ENCODE results near the gene DDAH2.

Gene DDAH2

DNA sequence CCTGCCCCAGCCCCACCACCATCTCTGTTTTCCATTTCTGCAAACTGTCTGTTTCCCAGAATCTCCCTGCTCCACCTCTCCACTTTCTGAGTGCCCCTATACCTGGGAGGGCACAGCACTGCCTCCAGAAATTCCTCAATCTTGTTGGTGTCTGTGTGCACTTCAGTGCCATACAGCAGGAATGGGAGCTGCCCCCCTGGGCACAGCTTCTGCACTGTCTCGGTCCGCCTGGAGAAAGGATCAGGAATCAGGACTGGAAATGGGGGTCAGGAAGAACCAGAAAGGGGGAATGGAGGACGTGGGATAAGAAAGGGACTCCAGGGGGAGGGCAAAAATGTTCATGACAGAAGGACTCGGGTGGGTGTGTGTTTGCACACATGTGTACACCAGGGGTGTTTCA is 4.6 kb upstream of the DDAH2 start:
- in situ Hi-C loops (cut with MboI; ENCODE audit: low sequenced_read_pairs) = no loop called here

DNA sequence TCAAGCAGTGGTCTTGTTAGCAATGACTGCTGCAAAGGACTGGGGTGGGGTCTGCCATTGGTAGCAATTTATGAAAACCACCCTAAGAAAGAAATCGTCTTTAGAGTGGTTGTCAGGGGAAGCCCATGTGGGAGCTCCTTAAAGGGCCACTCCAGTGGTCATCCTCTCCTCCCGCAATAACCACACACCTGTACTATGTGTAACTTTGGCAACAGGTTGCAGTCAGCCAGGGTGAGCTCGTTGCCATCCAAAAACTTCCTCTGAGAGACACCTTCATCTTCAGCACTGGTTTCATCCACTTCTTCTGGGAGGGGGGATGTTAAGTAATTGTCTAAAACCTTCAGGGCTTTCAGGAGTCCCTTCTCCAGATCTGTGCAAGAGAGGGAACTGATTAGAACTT is 2.9 kb upstream of the DDAH2 start:
- in situ Hi-C loops (cut with MboI; ENCODE audit: low sequenced_read_pairs) = no loop called here

DNA sequence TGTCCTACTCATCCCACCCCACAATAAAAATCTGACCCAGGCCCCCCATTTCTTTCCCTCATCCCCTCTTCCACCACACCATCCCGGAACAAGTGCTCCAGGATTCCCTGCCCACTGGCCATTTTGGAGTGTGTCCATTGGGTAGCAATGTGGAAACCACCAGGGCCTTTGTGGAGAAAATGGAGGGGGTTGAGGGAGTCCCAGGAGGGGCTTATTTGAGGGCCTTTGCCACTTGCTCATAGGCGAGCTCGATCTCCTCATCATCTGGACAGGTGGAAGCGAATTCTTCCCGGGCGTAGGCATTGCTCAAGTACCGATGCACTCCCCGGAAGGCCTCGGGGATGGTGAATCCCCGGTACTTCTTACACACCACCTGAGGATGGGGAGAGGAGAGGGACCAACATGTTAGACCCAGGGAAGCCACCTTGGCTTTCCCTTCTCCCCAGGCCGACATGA is 1.6 kb upstream of the DDAH2 start:
- in situ Hi-C loops (cut with MboI; ENCODE audit: low sequenced_read_pairs) = no loop called here

DNA sequence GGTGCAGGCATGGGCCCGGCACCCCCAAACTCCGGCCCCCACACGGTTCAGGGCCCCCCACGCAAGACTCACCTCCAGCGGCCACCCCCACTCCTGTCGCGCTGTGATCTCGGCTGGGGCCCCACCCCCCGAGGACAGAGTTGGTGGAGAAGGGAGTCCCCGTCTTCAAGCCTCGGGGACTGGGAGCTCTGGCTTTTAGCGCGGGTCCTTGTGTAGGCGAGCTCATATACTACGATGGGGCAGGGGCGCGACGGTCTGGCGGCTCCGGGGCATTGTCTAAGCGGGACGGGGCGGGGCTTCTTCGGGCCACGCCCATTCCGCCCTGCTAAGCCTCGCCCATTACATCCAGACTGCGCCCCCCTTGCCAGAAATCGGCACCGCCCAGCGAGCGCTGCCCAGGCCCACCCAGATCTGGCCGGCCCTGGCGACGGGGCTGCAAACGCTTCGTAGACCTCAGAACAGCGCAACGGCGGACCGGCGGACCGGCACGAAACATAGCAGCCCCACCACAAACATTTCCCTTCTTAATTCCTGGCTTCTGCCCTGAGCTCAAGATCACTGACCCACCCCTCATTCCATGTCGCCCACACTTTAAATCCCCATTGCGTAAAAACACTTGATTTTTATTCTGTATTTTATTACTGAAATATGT is 1.0 kb upstream of the DDAH2 start:
- in situ Hi-C loops (cut with MboI; ENCODE audit: low sequenced_read_pairs) = no loop called here

DNA sequence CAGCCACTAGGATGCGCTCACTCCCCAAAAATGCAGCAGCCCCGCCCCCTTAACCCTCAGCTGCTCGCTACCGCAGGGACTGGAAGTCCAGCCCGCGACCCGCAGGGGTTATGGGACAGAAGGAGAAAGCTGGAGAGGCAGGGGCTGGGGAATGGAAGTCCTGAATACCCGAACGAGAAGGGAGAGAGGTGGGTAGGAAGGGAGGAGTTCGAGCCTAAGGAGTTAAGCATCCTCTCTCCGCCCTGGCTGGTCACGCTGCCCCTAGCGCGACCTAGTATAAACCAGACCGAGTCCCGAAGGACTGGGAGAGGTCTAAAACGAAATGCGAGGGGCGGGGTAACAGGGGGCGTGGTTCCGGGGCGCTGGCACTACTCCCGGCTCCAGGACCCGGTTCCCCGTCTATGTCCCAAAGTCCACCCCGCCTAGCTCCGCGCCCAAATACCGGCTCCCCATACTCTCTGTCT is 448 bp upstream of the DDAH2 start:
- in situ Hi-C loops (cut with MboI; ENCODE audit: low sequenced_read_pairs) = no loop called here

DNA sequence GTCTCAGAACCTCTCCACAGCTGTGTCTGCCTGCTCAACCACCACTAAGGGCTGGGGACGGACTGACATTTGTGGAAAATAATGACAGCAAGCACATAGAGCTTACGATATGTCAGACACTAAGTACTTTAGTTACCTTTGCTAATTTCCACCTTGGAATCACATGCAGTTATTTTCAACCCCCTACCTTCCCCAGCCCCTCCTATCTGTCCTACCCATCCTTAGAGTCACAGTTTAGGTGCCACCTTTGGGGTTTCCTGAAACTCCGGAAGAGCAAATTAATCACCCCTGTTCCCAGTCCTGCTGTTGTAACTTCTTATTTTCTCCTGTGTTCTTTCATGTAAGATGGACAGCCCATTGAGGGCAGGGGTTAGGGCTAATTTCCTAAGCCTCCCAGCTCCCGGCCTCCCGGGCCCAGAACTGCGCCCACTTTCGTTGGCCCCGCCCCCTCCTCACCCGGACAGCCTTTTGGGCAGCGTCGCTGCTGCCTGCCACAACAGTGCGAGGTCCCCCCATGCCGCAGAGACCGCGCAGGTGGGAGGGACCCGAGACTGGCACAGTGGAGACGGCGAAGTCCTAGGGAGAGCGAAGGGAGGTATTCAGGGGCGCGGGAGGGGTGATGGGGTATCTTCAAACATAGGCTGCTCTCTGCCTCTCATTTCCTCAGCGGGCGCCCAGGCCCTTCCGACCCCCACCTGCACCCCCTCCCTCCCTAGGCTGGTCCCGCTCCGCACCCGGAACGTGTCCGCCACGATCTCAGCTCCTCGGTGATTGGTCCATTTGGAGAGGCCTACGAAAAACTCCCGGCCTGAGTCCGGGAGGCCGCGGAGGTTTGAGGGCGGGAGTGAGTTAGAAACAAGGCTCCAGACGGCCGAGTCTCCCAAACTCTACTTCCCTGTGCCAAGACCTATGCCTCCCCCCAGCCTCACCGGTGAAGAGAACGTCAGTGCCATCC is 1.1 kb downstream of the DDAH2 start:
- in situ Hi-C loops (cut with MboI; ENCODE audit: low sequenced_read_pairs) = no loop called here

DNA sequence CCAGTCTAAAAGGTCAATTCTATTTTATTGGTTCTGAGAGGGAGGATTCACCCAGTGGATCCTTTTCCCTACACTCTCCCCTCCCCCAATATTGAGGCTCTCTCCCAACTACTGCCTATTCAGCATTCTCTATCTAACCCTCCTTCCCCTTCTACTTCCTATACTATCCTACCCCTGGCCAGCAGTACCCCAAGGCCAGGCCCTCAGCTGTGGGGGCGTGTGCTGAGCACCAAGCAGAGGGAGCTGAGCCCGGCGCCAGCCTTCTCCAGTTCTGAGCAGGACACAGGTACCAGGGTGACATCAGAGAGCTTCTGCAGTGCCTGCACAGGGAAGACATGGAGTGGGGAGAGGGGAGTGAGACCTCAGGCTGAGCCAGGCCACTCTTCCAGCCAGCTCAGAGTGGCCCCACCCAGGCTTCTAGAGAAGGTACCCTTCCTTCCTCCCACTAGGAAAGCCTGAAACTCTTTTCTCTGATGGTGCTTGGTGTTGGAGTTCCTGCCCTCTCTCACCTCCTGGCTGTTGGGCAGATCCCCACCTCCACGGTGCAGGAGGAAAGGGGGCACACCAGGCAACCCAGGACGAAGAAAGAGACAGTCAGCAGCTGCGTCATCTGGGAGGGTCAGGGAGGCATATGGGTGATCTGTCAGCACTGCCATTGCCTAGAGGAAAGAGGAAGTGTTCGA is 1.9 kb downstream of the DDAH2 start:
- in situ Hi-C loops (cut with MboI; ENCODE audit: low sequenced_read_pairs) = no loop called here

DNA sequence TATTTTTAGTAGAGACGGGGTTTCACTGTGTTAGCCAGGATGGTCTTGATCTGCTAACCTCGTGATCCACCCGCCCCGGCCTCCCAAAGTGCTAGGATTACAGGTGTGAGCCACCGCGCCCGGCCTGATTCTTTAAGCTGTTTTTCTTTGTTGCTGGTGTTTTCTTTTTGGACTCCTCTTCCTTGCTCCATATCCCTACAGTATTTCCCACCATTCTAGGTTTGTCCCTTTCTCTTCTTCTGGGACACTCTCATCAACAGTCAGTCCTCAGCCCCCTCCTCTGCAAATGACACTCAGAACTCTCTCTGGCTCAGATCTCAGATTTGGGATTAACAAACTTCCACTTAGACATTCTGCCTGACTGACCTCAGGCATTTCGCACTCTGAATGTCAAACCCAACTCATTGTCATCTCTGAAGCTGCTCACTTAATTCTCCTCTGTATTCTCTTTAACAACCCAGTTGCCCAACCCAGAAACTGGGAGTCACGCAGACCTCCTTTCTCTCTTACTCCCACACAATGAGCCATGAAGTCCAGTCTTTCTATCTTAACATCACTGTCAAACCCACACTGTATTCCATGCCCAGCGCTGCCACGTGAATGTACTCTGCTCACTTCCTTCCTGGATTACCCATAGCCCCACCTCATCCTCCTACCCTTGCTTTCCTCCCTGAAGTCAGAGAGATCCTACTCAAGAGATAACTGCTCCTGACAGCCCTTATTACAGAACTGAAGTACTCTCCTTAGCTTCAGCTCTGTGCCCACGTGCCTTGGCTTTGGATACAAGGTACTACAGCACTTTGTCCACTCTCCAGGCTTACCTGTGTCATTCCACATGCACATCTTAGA is 3.4 kb downstream of the DDAH2 start:
- in situ Hi-C loops (cut with MboI; ENCODE audit: low sequenced_read_pairs) = no loop called here

DNA sequence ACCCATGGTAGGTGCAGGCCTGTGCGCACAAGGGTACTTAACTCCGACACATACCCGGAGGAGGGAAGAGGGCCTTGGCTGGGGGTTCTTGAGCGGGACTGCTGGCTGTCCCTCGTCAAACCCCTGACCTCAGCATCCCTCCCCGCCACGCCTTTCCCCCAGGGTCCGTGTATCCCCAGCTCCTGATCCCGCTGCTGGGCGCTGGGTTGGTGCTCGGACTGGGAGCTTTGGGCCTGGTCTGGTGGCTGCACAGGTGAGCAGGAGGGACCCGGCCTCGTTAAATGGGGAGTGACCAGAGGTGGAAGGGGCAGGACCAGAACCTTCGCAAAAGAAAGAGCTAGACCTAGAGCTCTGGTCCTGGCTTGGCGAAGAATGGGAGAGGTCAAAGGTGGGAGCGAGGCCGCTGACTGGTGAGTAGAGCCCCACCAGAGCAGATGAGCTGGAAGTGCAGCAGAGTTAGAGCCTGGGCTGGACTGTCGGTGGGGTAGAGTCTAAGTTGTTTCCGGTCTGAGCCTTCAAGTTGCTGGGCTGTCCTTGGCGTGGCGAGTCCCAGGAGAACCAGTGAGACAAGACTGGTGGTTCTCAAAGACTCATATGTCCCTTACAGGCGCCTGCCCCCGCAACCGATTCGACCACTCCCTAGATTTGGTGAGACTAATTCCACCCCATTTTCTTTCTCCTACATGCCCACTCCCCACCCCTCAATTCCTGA is 5.0 kb downstream of the DDAH2 start:
- in situ Hi-C loops (cut with MboI; ENCODE audit: low sequenced_read_pairs) = no loop called here

DNA sequence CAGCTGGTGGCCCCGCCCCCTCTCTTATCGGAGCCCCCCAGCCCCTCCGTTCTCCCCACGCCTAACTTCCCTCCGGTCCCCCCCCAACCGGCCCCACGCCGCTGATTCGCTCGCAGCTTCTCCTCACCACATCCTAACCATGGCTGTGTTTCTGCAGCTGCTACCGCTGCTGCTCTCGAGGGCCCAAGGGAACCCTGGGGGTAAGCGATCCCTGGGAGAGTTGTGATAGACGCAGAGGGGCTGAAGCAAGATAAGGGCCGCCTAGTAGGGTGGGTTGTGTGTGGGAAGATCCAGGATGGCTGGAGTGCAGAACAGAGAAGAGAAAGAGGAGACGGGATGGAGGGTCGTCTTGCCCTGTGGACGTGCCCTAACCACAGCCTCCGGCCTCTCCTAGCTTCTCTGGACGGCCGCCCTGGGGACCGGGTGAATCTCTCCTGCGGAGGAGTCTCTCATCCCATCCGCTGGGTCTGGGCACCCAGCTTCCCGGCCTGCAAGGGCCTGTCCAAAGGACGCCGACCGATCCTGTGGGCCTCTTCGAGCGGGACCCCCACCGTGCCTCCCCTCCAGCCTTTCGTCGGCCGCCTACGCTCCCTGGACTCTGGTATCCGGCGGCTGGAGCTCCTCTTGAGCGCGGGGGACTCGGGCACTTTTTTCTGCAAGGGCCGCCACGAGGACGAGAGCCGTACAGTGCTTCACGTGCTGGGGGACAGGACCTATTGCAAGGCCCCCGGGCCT is 5.7 kb downstream of the DDAH2 start, which contains the start of gene MPIG6B:
Gene MPIG6B (plus strand): TSS at position 129 of the 735 bp plus-strand sequence. CDS start 11 bp downstream, at position 140.
- in situ Hi-C loops (cut with MboI; ENCODE audit: low sequenced_read_pairs) = no loop called here

DNA sequence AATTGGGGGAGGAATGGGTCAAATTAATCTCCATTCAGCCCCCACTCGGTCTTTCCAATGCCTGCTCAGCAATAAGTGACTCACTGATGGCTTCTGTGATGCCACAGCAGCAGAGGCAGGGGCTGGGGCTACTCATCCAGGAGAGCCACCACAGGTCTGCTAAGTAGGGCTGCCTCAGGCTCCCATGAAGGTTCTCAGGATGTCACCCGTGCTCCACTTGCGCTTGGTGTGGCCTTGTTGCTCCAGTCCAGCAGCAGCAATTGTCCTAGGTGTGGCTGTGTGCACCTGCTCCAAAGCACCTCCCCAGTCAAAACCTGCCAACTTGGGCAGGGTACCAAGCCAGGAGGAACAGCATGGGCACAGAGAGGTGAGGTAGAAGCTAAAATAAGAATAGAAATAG is 6.9 kb downstream of the DDAH2 start:
- in situ Hi-C loops (cut with MboI; ENCODE audit: low sequenced_read_pairs) = no loop called here

DNA sequence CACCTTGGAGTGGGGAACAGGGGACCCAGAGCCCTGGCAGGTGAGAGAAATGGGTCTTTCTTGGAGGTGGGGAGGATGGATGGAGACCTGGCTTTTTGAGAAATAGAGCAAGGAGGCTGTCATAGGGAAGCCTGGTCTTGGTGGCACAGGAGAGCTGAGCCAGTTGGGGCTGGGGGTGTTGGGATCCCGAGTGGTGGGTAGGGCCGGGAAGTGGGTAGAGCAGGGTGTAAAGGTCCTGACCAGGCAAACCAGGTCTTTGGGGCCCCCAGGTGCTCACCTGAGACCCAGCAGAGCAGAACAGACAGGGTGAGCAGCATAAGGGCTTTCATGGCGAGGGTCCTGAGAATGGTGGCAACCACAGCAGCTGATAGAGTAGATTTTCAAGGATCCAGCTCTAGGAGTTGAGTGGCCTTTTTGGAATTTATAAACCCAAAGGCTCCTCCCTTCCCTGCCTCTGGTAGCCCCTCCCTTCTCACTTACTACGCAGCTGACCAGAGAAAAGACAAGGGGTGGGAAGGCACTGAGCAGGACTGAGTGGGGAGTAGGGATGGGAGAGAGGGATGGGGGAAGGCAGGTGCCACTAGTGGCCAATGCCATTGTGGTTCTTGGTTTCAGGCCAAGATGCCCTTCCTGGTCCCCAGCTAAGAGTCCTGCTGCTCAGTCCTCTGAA is 7.6 kb downstream of the DDAH2 start, which contains the start of gene LY6G6C:
Gene LY6G6C (minus strand): TSS at position 396 of the 670 bp plus-strand sequence. CDS start 67 bp downstream, at position 329.
- in situ Hi-C loops (cut with MboI; ENCODE audit: low sequenced_read_pairs) = no loop called here

DNA sequence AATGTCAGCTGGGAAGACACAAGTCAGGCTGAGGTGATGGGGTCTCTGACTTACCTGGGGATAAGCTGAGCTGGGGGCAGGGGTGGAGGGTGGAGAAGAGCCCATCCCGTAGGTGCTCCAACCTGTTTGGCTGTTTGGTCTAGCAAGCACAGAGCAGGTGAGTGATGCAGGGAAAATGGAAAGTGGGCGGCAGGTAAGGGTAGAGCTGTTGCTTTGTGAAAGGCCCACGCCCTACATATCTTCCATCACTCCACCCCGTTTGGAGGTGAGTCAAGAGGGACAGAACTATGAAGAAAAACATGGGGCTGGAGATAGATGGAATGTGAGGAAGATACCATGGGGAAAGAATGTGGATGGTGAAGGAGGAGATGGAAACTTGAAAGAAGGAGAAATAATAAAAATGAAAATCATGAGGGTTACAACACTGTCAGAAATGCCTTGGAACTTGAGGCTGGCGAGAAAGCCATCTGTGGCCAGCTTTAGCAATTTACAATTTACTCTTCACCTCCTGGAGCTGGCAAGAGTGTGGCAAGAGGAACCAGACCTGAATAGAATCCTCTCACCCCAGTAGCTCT is 8.8 kb downstream of the DDAH2 start:
- in situ Hi-C loops (cut with MboI; ENCODE audit: low sequenced_read_pairs) = no loop called here

DNA sequence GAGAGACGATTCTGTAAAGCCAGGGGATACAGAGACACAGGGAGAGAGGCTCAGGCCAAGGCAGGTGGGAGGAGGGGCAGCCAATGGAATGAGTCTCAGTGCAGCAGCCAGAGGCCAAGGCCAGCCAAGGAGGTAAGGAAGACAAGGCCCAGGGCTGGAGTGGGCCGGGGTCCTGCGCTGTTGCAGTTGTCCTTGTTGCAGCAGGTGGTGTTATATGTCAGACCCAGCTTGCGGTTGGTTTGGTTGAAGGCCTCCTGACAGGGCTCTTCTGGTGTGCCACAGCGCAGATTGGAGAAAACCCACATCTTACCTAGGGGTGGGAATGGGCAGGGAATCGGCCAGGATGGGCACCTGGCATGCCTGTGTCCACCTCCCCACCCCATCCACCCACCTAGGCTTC is 10.1 kb downstream of the DDAH2 start:
- in situ Hi-C loops (cut with MboI; ENCODE audit: low sequenced_read_pairs) = no loop called here

DNA sequence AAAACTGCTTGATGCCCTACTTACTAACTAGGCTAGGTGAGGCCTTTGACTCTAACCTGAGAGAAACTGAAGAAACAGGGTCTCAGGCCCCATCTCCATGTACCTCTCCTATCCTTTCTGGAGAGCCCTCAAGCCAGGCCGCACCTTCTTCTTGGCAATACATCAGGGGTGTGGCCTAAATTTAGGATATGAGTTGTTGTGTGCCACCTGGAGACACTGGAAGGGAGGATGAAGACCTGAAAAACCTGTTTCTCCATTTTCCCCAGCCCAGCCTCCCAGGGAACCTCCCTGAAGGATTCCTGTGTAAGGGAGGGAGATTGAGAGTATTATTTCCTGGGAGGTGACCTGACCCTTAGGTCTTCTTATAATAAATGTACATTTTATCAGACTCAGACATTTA is 10.8 kb downstream of the DDAH2 start:
- in situ Hi-C loops (cut with MboI; ENCODE audit: low sequenced_read_pairs) = no loop called here

DNA sequence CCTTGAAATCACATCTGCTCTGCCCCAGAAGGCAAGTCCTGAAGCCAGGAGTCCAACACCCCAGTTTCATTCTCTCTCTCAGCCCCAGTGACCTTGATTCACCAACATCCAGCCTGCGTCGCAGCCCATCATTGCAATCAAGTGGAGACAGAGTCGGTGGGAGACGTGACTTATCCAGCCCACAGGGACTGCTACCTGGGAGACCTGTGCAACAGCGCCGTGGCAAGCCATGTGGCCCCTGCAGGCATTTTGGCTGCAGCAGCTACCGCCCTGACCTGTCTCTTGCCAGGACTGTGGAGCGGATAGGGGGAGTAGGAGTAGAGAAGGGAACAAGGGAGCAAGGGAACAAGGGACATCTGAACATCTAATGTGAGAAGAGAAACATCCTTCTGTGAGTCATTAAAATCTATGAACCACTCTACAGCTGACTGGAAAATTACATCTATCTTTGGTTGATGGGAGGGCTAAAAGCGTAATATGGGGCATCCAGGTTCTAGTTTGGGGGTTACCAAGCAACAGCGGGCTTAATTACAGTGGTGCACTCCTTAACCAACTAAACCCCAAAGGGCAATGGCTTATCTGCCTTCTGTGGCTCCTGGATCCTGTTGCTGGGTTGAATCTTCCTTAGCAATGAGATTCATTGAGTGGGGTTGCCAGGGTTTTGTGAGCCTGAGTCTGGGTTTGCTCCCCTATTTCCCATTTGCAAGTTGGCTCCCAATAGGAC is 11.4 kb downstream of the DDAH2 start:
- in situ Hi-C loops (cut with MboI; ENCODE audit: low sequenced_read_pairs) = no loop called here

Data from HL-60/S4 treated with retinoic acid at 250 ng/mL for 4 days and 3 days (cell line).